ENCODE data around the gene PRKG2. TPM values are rescaled to one million over a fixed set of nuclear protein-coding genes. Genes with fewer than 3 reads are reported as not detected.

The PRKG2 gene
- total RNA-seq (1 to 10 TPM; 3.3 to 7.2 TPM), polyA plus RNA-seq (ENCODE audit: insufficient read length in 2 of 2) (1 to 10 TPM; 4.0 to 4.4 TPM)
- long read RNA-seq, donor 1, full-length matches to known transcripts = 1 of 1 reads
- long read RNA-seq, donor 1, partial matches to known transcripts = 0 of 1 reads
- long read RNA-seq, donor 1, other reads (novel, unspliced or antisense) = 0 of 1 reads
- long read RNA-seq, donor 2 = 0 reads
- long read RNA-seq, donor 3 = 0 reads
- long read RNA-seq, donor 4 = 0 reads

- WGBS (ENCODE audit: insufficient coverage) = under 1% methylated on average over 59 of the region's 75 CpGs
- Histone ChIP-seq H3K27ac (ENCODE audit: low read depth, low read length) (no peak within 1 kb of the TSS), H3K27me3 (ENCODE audit: control insufficient read depth, insufficient read depth, low read length) (peaks cover 26% of the 10 kb centered on the region), H3K4me1 (ENCODE audit: control insufficient read depth, insufficient read depth, low read length) (peaks cover 12% of the 10 kb centered on the region), H3K36me3 (ENCODE audit: control insufficient read depth, insufficient read depth, low read length) (no peaks in the 10 kb centered on the region), H3K4me3 (ENCODE audit: low read depth, low read length) (peak within 1 kb of the TSS; percentile 36), H3K9me3 (ENCODE audit: control insufficient read depth, insufficient read depth, low read length) (no peaks in the 10 kb centered on the region)
- peak in 3 of 6 donors; percentile 6 to 69 (median 62) for DNase-seq (ENCODE audit: low read depth in 4 of 6, low spot score in 6 of 6)
Observed at GRCh38 chr4:81214881-81215868, at the start of gene PRKG2. PRKG2 (minus strand) TSS chr4:81215222; CDS start chr4:81205047, 10,175 bp downstream.

- no peak overlapping the region for H3K27ac ChIP-seq (ENCODE audit: low read depth, low read length)
- no peaks in the 10 kb centered on the region for H3K4me1 ChIP-seq (ENCODE audit: control insufficient read depth, insufficient read depth, low read length)
- no peak for DNase-seq (ENCODE audit: low read depth in 4 of 6, low spot score in 6 of 6)
- no peaks in the 10 kb centered on the region for H3K9me3 ChIP-seq (ENCODE audit: control insufficient read depth, insufficient read depth, low read length)
- no peaks in the 10 kb centered on the region for H3K36me3 ChIP-seq (ENCODE audit: control insufficient read depth, insufficient read depth, low read length)
- no peak overlapping the region for H3K4me3 ChIP-seq (ENCODE audit: low read depth, low read length)
- H3K27me3 ChIP-seq (ENCODE audit: control insufficient read depth, insufficient read depth, low read length) = no peaks in the 10 kb centered on the region
- WGBS (ENCODE audit: insufficient coverage) = no CpG with 5 or more reads among the region's 10 CpGs
Observed at GRCh38 chr4:81260443-81261101, 45.5 kb upstream of the PRKG2 start.

GRCh38 chr4:81258841-81259550 lies 44.0 kb upstream of the PRKG2 start:
- Histone ChIP-seq H3K27me3 (ENCODE audit: control insufficient read depth, insufficient read depth, low read length) (no peaks in the 10 kb centered on the region), H3K27ac (ENCODE audit: low read depth, low read length) (no peak overlapping the region), H3K9me3 (ENCODE audit: control insufficient read depth, insufficient read depth, low read length) (no peaks in the 10 kb centered on the region), H3K36me3 (ENCODE audit: control insufficient read depth, insufficient read depth, low read length) (no peaks in the 10 kb centered on the region), H3K4me3 (ENCODE audit: low read depth, low read length) (no peak overlapping the region), H3K4me1 (ENCODE audit: control insufficient read depth, insufficient read depth, low read length) (no peaks in the 10 kb centered on the region)
- DNase-seq (ENCODE audit: low read depth in 4 of 6, low spot score in 6 of 6) = no peak

DNA sequence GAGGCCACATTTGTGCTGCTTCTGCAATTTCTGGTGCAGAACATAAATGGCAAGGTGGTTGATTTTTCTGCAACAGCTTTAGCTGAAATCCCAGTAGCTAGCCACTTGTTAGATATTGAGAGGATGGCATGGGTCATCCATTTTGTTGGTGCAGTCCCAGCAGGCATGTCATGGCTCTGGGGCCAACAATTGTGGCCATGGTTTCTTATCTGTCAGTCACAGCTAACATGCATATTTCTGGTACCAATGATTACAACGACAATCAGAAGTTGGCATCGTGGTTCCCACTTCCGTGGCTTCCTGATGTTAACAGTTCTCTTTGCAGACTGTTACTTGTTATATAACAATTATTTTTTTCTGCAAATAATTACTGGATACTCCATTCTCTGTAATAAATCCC lies 42.8 kb upstream of the PRKG2 start:
- no peaks in the 10 kb centered on the region for H3K4me1 ChIP-seq (ENCODE audit: control insufficient read depth, insufficient read depth, low read length)
- H3K36me3 ChIP-seq (ENCODE audit: control insufficient read depth, insufficient read depth, low read length) = no peaks in the 10 kb centered on the region
- no peak overlapping the region for H3K4me3 ChIP-seq (ENCODE audit: low read depth, low read length)
- H3K27me3 ChIP-seq (ENCODE audit: control insufficient read depth, insufficient read depth, low read length) = no peaks in the 10 kb centered on the region
- WGBS (ENCODE audit: insufficient coverage) = no CpG with 5 or more reads among the region's 3 CpGs
- H3K27ac ChIP-seq (ENCODE audit: low read depth, low read length) = no peak overlapping the region
- no peak for DNase-seq (ENCODE audit: low read depth in 4 of 6, low spot score in 6 of 6)
- H3K9me3 ChIP-seq (ENCODE audit: control insufficient read depth, insufficient read depth, low read length) = no peaks in the 10 kb centered on the region

DNA sequence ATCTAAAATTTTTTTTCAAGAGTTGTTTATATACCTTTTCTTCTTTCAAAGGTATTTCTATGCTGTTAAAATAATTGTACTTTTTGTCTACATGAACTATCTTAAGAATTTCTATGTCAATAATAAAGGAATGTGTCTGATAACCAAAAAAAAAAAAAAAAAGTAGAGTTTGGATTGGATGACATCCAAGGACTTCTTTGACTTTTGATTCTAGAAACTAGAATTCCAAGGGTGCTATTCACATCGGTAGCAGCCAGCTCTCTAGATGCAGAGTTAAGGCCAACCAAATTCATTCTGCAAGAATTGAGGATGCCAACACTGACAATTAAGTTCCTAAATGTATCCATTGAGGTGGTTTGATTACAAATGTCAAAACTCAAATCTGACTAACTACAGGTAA lies 42.0 kb upstream of the PRKG2 start:
- no peaks in the 10 kb centered on the region for H3K9me3 ChIP-seq (ENCODE audit: control insufficient read depth, insufficient read depth, low read length)
- WGBS (ENCODE audit: insufficient coverage) = no CpG with 5 or more reads among the region's 1 CpG
- H3K4me1 ChIP-seq (ENCODE audit: control insufficient read depth, insufficient read depth, low read length) = no peaks in the 10 kb centered on the region
- H3K27me3 ChIP-seq (ENCODE audit: control insufficient read depth, insufficient read depth, low read length) = no peaks in the 10 kb centered on the region
- no peak overlapping the region for H3K4me3 ChIP-seq (ENCODE audit: low read depth, low read length)
- no peaks in the 10 kb centered on the region for H3K36me3 ChIP-seq (ENCODE audit: control insufficient read depth, insufficient read depth, low read length)
- DNase-seq (ENCODE audit: low read depth in 4 of 6, low spot score in 6 of 6) = no peak
- no peak overlapping the region for H3K27ac ChIP-seq (ENCODE audit: low read depth, low read length)

GRCh38 chr4:81256059-81256970 lies 41.3 kb upstream of the PRKG2 start:
- Histone ChIP-seq H3K4me3 (ENCODE audit: low read depth, low read length) (no peak overlapping the region), H3K9me3 (ENCODE audit: control insufficient read depth, insufficient read depth, low read length) (no peaks in the 10 kb centered on the region), H3K36me3 (ENCODE audit: control insufficient read depth, insufficient read depth, low read length) (no peaks in the 10 kb centered on the region), H3K4me1 (ENCODE audit: control insufficient read depth, insufficient read depth, low read length) (no peaks in the 10 kb centered on the region), H3K27ac (ENCODE audit: low read depth, low read length) (no peak overlapping the region), H3K27me3 (ENCODE audit: control insufficient read depth, insufficient read depth, low read length) (no peaks in the 10 kb centered on the region)
- WGBS (ENCODE audit: insufficient coverage) = 45% methylated on average over 2 of the region's 8 CpGs
- DNase-seq (ENCODE audit: low read depth in 4 of 6, low spot score in 6 of 6) = peak in 1 of 6 donors; percentile 47

- no peak for DNase-seq (ENCODE audit: low read depth in 4 of 6, low spot score in 6 of 6)
- WGBS (ENCODE audit: insufficient coverage) = no CpG with 5 or more reads among the region's 1 CpG
- H3K27me3 ChIP-seq (ENCODE audit: control insufficient read depth, insufficient read depth, low read length) = no peaks in the 10 kb centered on the region
- no peaks in the 10 kb centered on the region for H3K36me3 ChIP-seq (ENCODE audit: control insufficient read depth, insufficient read depth, low read length)
- H3K4me1 ChIP-seq (ENCODE audit: control insufficient read depth, insufficient read depth, low read length) = no peaks in the 10 kb centered on the region
- no peak overlapping the region for H3K4me3 ChIP-seq (ENCODE audit: low read depth, low read length)
- H3K27ac ChIP-seq (ENCODE audit: low read depth, low read length) = no peak overlapping the region
- no peaks in the 10 kb centered on the region for H3K9me3 ChIP-seq (ENCODE audit: control insufficient read depth, insufficient read depth, low read length)
Observed at GRCh38 chr4:81255524-81255923, 40.5 kb upstream of the PRKG2 start.

DNA sequence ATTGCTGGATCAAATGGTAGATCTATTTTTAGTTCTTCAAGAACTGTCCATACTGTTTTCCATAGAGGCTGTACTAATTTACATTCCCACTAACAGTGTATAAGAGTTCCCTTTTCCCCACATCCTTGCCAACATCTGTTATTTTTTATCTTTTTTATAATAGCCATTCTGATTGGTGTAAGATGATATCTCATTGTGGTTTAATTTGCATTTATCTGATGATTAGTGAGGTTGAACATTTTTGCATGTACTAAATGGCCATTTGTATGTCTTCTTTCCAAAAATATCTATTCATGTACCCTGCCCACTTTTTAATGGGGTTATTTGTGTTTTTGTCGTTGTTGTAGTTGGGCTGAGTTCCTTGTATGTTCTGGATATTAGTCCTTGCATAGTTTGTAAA lies 35.4 kb upstream of the PRKG2 start:
- Histone ChIP-seq H3K27me3 (ENCODE audit: control insufficient read depth, insufficient read depth, low read length) (no peaks in the 10 kb centered on the region), H3K9me3 (ENCODE audit: control insufficient read depth, insufficient read depth, low read length) (no peaks in the 10 kb centered on the region), H3K4me3 (ENCODE audit: low read depth, low read length) (no peak overlapping the region), H3K4me1 (ENCODE audit: control insufficient read depth, insufficient read depth, low read length) (no peaks in the 10 kb centered on the region), H3K36me3 (ENCODE audit: control insufficient read depth, insufficient read depth, low read length) (no peaks in the 10 kb centered on the region), H3K27ac (ENCODE audit: low read depth, low read length) (no peak overlapping the region)
- DNase-seq (ENCODE audit: low read depth in 4 of 6, low spot score in 6 of 6) = no peak
- WGBS (ENCODE audit: insufficient coverage) = no CpG with 5 or more reads among the region's 1 CpG
